Measurements from ENCODE around the gene STARD7. TPM values are rescaled to one million over a fixed set of nuclear protein-coding genes. Genes with fewer than 3 reads are reported as not detected.
A peak's percentile ranks its signal among the peaks of the same experiment; 100 is the strongest.

Gene STARD7
- total and polyA plus RNA-seq, 2 of the 13 experiments (the other 11 are each of a cell fraction or from before 2014, with no cell fraction given) = 88.2 to 300 TPM

DNA sequence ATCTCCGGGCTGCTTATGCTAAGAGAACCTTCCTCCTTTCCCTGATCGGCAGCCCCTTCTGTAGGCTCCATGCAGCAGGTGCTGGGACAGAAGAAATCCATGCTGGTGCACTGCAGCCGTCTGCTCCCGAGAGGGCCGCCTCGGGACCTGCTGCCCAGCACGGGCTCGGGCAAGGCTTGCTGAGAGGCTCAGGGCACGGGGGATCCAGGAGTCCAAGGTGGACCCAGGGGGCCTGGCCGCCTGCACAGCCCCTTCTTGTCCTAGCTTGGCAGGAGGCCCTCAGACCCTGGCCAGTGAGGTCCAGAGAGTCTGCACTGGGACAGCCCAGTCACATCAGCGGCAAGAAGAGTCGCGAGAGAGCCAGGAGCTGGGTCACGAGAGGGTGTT is 50.1 kb downstream of the STARD7 start:
- TF ChIP-seq AGO2 (optimal IDR thresholded peaks at IDR 0.05; ENCODE audit: low read depth, low read length) (no peak), ZNF382 (CRISPR knock-in tag; IDR thresholded peaks at IDR 0.05; ENCODE audit: borderline replicate concordance) (no peak), DZIP1 (CRISPR knock-in tag; IDR thresholded peaks at IDR 0.05) (0 out of 2 replicates have a peak, but pooled peaks have one; percentile 45), AGO1 (IDR thresholded peaks at IDR 0.05; ENCODE audit: low read depth, low read length, poor library complexity, severe bottlenecking) (no peak), IRX3 (CRISPR knock-in tag; IDR thresholded peaks at IDR 0.05; ENCODE audit: borderline replicate concordance, low read depth) (no peak), MXI1 (IDR thresholded peaks at IDR 0.05; ENCODE audit: borderline replicate concordance, low read depth, low read length) (no peak)
- TF ChIP-seq, protein P1, sequence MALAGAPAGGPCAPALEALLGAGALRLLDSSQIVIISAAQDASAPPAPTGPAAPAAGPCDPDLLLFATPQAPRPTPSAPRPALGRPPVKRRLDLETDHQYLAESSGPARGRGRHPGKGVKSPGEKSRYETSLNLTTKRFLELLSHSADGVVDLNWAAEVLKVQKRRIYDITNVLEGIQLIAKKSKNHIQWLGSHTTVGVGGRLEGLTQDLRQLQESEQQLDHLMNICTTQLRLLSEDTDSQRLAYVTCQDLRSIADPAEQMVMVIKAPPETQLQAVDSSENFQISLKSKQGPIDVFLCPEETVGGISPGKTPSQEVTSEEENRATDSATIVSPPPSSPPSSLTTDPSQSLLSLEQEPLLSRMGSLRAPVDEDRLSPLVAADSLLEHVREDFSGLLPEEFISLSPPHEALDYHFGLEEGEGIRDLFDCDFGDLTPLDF (CRISPR knock-in tag; IDR thresholded peaks at IDR 0.05) = no peak
- TF ChIP-seq, protein P2, sequence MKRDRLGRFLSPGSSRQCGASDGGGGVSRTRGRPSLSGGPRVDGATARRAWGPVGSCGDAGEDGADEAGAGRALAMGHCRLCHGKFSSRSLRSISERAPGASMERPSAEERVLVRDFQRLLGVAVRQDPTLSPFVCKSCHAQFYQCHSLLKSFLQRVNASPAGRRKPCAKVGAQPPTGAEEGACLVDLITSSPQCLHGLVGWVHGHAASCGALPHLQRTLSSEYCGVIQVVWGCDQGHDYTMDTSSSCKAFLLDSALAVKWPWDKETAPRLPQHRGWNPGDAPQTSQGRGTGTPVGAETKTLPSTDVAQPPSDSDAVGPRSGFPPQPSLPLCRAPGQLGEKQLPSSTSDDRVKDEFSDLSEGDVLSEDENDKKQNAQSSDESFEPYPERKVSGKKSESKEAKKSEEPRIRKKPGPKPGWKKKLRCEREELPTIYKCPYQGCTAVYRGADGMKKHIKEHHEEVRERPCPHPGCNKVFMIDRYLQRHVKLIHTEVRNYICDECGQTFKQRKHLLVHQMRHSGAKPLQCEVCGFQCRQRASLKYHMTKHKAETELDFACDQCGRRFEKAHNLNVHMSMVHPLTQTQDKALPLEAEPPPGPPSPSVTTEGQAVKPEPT (CRISPR knock-in tag; IDR thresholded peaks at IDR 0.05; ENCODE audit: low read depth) = no peak
- BruUV-seq (replicated peaks) = no TSS peak
- CTCF ChIA-PET (ENCODE audit: low intra/inter-chr PET ratio, low total read pairs) = no interaction called here
- DNase-seq (ENCODE audit: low spot score) (no peak), FAIRE-seq (no peak), ATAC-seq (peak; percentile 36)
- POLR2A ChIA-PET = no interaction called here
- Histone ChIP-seq H2AFZ (ENCODE audit: low read length) (no peak overlapping the region), H3K27ac (ENCODE audit: extremely low read length, insufficient read depth, low read length) (no peak overlapping the region), H3K4me2 (ENCODE audit: low read depth, low read length) (no peak overlapping the region; the same call in 1 of the 2 replicates), H4K20me1 (ENCODE audit: insufficient read depth, low read length) (no peaks in the 10 kb centered on the region), H3K9ac (ENCODE audit: insufficient read depth, low read depth, low read length) (no peak overlapping the region), H3K36me3 (replicated peaks in 1 of 2; ENCODE audit: control insufficient read depth in 1 of 2, insufficient read depth in 2 of 2, low read length in 2 of 2) (no peaks in the 10 kb centered on the region), H3K4me3 (replicated peaks in 1 of 3; ENCODE audit: insufficient read depth in 1 of 3, low read depth in 2 of 3, low read length in 3 of 3) (no peak overlapping the region; a peak in 1 of 6 replicates), H3K4me1 (ENCODE audit: insufficient read depth, low read length) (peaks cover 15% of the 10 kb centered on the region), H3K9me3 (ENCODE audit: low read length) (no peaks in the 10 kb centered on the region), H3K79me2 (ENCODE audit: insufficient read depth, low read length) (no peaks in the 10 kb centered on the region), H3K27me3 (ENCODE audit: control insufficient read depth in 1 of 2, insufficient read depth in 2 of 2, low read length in 2 of 2) (peaks cover 16 to 69% of the 10 kb centered on the region in 2 experiments)
- intact Hi-C loops (cut with micrococcal nuclease; ENCODE audit: unreplicated experiment) (no loop called here), in situ Hi-C loops (cut with HindIII; ENCODE audit: extremely low pct_ligation_motif_present, low pct_unique_long_range_greater_than_20kb) (no loop called here)
- 25% methylated on average over 14 of the region's 14 CpGs for WGBS (ENCODE audit: low lambda C conversion rate)
